GM15510 (cell line): Measurements from ENCODE around the gene SLC16A10.

Source experiments
- POLR2A ChIP-seq: IDR thresholded peaks from 3 replicates; pipeline ENCODE4 v1.6.1; 2011; ENCODE audit warnings: borderline replicate concordance; ENCODE audit not compliant: insufficient read length; ENCODE audit errors: extremely low read depth

Gene SLC16A10

GRCh38 chr6:111200350-111201243, 113.3 kb downstream of the SLC16A10 start:
- TF ChIP-seq POLR2A = no peak

GRCh38 chr6:111201244-111201554, 113.9 kb downstream of the SLC16A10 start:
- TF ChIP-seq POLR2A = no peak

- no peak for TF ChIP-seq POLR2A
These were observed 114.5 kb downstream of the SLC16A10 start for GRCh38 chr6:111201764-111202163.

GRCh38 chr6:111204305-111204704, 117.0 kb downstream of the SLC16A10 start:
- no peak for TF ChIP-seq POLR2A

GRCh38 chr6:111204881-111205280, 117.6 kb downstream of the SLC16A10 start:
- TF ChIP-seq POLR2A = no peak

GRCh38 chr6:111205502-111205901, 118.2 kb downstream of the SLC16A10 start:
- TF ChIP-seq POLR2A = no peak

- no peak for TF ChIP-seq POLR2A
These were observed 120.0 kb downstream of the SLC16A10 start for GRCh38 chr6:111207141-111207858.

GRCh38 chr6:111208933-111209332, 121.6 kb downstream of the SLC16A10 start:
- no peak for TF ChIP-seq POLR2A

- TF ChIP-seq POLR2A = no peak
These were observed 123.0 kb downstream of the SLC16A10 start for GRCh38 chr6:111210194-111210728.

GRCh38 chr6:111211411-111212030, 124.2 kb downstream of the SLC16A10 start:
- TF ChIP-seq POLR2A = no peak

- no peak for TF ChIP-seq POLR2A
These were observed 125.3 kb downstream of the SLC16A10 start for GRCh38 chr6:111212625-111213024.

GRCh38 chr6:111215131-111215530, 127.8 kb downstream of the SLC16A10 start:
- no peak for TF ChIP-seq POLR2A

GRCh38 chr6:111219785-111220184, 132.5 kb downstream of the SLC16A10 start:
- no peak for TF ChIP-seq POLR2A

- TF ChIP-seq POLR2A = no peak
These were observed 133.2 kb downstream of the SLC16A10 start for GRCh38 chr6:111220383-111221031.

GRCh38 chr6:111221804-111222203, 134.5 kb downstream of the SLC16A10 start:
- no peak for TF ChIP-seq POLR2A
